WERI-Rb-1 (cell line): Measurements from ENCODE around the gene TEX22.

ENCODE experiments used
- DNase-seq: peaks from one replicate; pipeline ENCODE4 v3.0.0-alpha.2; 2020
- H3K27ac ChIP-seq: fragments of 250-450 bp; sonication (Bioruptor Pico); 2 replicates; pipeline ENCODE4 v1.5.1; 2020; ENCODE audit warnings: mild to moderate bottlenecking, moderate library complexity
- H3K27me3 ChIP-seq: fragments of 250-450 bp; sonication (Bioruptor Pico); 2 replicates; pipeline ENCODE4 v1.5.1; 2021; ENCODE audit warnings: mild to moderate bottlenecking, low read depth, moderate library complexity; ENCODE audit not compliant: insufficient read depth, severe bottlenecking
- H3K36me3 ChIP-seq: fragments of 250-450 bp; sonication (Bioruptor Pico); 2 replicates; pipeline ENCODE4 v1.5.1; 2020; ENCODE audit warnings: mild to moderate bottlenecking, moderate library complexity
- H3K4me3 ChIP-seq: 2 replicates; pipeline ENCODE4 v1.5.1; 2011; ENCODE audit warnings: low read depth, mild to moderate bottlenecking, control low read depth, low read length
- H3K9me3 ChIP-seq: fragments of 250-450 bp; sonication (Bioruptor Pico); 2 replicates; pipeline ENCODE4 v1.5.1; 2021; ENCODE audit warnings: mild to moderate bottlenecking, moderate library complexity; ENCODE audit not compliant: severe bottlenecking
- CTCF ChIP-seq: IDR thresholded peaks from 2 replicates; pipeline ENCODE4 v1.5.1; 2011; ENCODE audit warnings: low read depth, mild to moderate bottlenecking, control low read depth, inconsistent platforms, low read length

Gene TEX22

GRCh38 chr14:105409364-105409763, 11.0 kb downstream of the TEX22 start:
- H3K27ac ChIP-seq, result no peak overlapping the region
- DNase-seq, result no peak
- no peaks in the 10 kb centered on the region for H3K9me3 ChIP-seq
- no peak for TF ChIP-seq CTCF
- H3K27me3 ChIP-seq, result no peaks in the 10 kb centered on the region
- no peaks in the 10 kb centered on the region for H3K36me3 ChIP-seq
- no peak overlapping the region for H3K4me3 ChIP-seq

- Histone ChIP-seq H3K36me3 (no peaks in the 10 kb centered on the region), H3K27ac (no peak overlapping the region), H3K27me3 (no peaks in the 10 kb centered on the region), H3K4me3 (peak overlapping the region; percentile 49), H3K9me3 (no peaks in the 10 kb centered on the region)
- no peak for TF ChIP-seq CTCF
- DNase-seq, result no peak
These were observed 12.3 kb downstream of the TEX22 start for GRCh38 chr14:105410642-105411016.

- peak overlapping the region; percentile 49 for H3K4me3 ChIP-seq
- peak; percentile 40 for DNase-seq
- H3K27me3 ChIP-seq, result no peaks in the 10 kb centered on the region
- no peaks in the 10 kb centered on the region for H3K36me3 ChIP-seq
- peak overlapping the region; percentile 24 for H3K27ac ChIP-seq
- TF ChIP-seq CTCF, result no peak
- no peaks in the 10 kb centered on the region for H3K9me3 ChIP-seq
These were observed 12.9 kb downstream of the TEX22 start for GRCh38 chr14:105411017-105411941.

- peak; percentile 13 for DNase-seq
- Histone ChIP-seq H3K27me3 (no peaks in the 10 kb centered on the region), H3K9me3 (no peaks in the 10 kb centered on the region), H3K36me3 (no peaks in the 10 kb centered on the region), H3K27ac (peak overlapping the region; percentile 13), H3K4me3 (no peak overlapping the region)
- TF ChIP-seq CTCF, result no peak
These were observed 13.8 kb downstream of the TEX22 start for GRCh38 chr14:105411985-105412770.

GRCh38 chr14:105412771-105413543, 14.6 kb downstream of the TEX22 start:
- H3K9me3 ChIP-seq, result no peaks in the 10 kb centered on the region
- H3K4me3 ChIP-seq, result no peak overlapping the region
- no peak overlapping the region for H3K27ac ChIP-seq
- no peak for TF ChIP-seq CTCF
- DNase-seq, result peak; percentile 8
- H3K27me3 ChIP-seq, result no peaks in the 10 kb centered on the region
- peaks cover 6% of the 10 kb centered on the region for H3K36me3 ChIP-seq
